Cardiac muscle cell (in vitro differentiated cells and primary cell): ENCODE results near the gene TRUB1. TPM values are rescaled to one million over a fixed set of nuclear protein-coding genes. Genes with fewer than 3 reads are reported as not detected.
"Not testable (repeated sequence)": the region's sequence is repeated elsewhere in the genome, so short reads cannot be mapped to it uniquely, and the experiment has no call there.

Experiments
- DNase-seq, 2 donors: peaks; one replicate each; pipeline versions ENCODE4 v3.0.0 to v3.0.0-alpha.2; 2010 to 2017; ENCODE audit warnings: low read depth in 1 of 2, low spot score in 1 of 2
- H3K27ac ChIP-seq: fragments of 200-600 bp; sonication (generic); 2 replicates; pipeline ENCODE4 v1.5.1; 2016
- H3K27me3 ChIP-seq: fragments of 200-600 bp; sonication (generic); 2 replicates; pipeline ENCODE4 v1.6.0; 2016; ENCODE audit warnings: control low read depth
- H3K36me3 ChIP-seq: fragments of 200-600 bp; sonication (generic); 2 replicates; pipeline ENCODE4 v1.5.1; 2016; ENCODE audit warnings: control low read depth
- H3K4me1 ChIP-seq: fragments of 200-600 bp; sonication (generic); 2 replicates; pipeline ENCODE4 v1.8.1; 2017; ENCODE audit warnings: low read depth, mild to moderate bottlenecking, mixed run types
- H3K4me3 ChIP-seq: fragments of 200-600 bp; sonication (generic); 2 replicates; pipeline ENCODE4 v1.5.1; 2016; ENCODE audit warnings: mild to moderate bottlenecking
- H3K9me3 ChIP-seq: fragments of 200-600 bp; sonication (generic); 2 replicates; pipeline ENCODE4 v1.5.1; 2017; ENCODE audit warnings: low read depth, mild to moderate bottlenecking, control low read depth
- polyA plus RNA-seq: library from polyadenylated mRNA; unstranded; fragments of >200 nt; fragmentation: Nextera tagmentation; extraction: Ambion mirVana; gene quantifications from 2 replicates; pipeline ENCODE4 v1.2.1, GENCODE V29; 2016
- total RNA-seq: library from RNA; depleted of rRNA; stranded (reverse); fragments of >200 nt; gene quantifications from 2 replicates; pipeline ENCODE4 v1.2.3, GENCODE V29; 2016
- TF ChIP-seq, protein P1 (sequence below): IDR thresholded peaks from 2 replicates; pipeline ENCODE4 v1.5.1; 2012; ENCODE audit warnings: low read depth, mild to moderate bottlenecking, low read length

TRUB1 gene
- 16.8 and 18.3 TPM in 2 replicates for total RNA-seq
- 8.4 and 13.8 TPM in 2 replicates for polyA plus RNA-seq

DNA sequence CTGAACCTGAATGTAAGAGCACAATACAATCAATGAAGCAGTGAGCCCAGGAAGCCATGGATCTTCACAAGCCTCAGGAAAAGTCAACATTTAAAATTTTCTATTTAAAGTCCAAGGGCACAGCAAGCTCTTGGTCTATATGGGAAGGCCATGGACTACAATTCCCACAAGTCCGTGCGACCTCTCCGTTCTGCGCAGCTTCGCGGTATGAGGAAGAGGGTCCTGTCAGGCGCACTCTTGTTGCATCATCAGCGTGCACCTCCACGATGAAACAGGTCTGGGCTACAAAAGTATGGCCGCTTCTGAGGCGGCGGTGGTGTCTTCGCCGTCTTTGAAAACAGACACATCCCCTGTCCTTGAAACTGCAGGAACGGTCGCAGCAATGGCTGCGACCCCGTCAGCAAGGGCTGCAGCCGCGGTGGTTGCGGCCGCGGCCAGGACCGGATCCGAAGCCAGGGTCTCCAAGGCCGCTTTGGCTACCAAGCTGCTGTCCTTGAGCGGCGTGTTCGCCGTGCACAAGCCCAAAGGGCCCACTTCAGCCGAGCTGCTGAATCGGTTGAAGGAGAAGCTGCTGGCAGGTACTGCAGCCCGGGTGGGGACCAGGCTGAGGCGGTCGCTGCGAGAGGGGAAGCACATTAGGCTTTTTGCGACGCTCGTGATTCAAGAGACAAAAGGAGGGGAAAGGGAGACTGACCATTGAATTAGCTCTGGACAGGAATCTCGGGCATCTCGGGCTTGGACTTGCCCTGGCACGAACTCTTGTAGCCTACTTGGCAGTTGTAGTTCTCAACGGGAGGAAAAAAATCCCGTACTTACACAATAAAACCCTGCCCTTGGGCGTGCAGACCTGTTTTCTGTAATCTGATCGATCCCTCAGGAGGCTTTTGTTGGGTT, at the start of gene TRUB1:
Gene TRUB1, plus strand, starts transcription at position 234 of the 894 bp plus-strand sequence. Its CDS starts 59 bp downstream, at position 293.
- Histone ChIP-seq H3K27me3 (no peaks in the 10 kb centered on the region), H3K27ac (peak within 1 kb of the TSS; percentile 83), H3K4me3 (peak within 1 kb of the TSS; percentile 84), H3K36me3 (peaks cover 8% of the 10 kb centered on the region), H3K9me3 (no peaks in the 10 kb centered on the region), H3K4me1 (peaks cover 8% of the 10 kb centered on the region)
- TF ChIP-seq, protein P1, sequence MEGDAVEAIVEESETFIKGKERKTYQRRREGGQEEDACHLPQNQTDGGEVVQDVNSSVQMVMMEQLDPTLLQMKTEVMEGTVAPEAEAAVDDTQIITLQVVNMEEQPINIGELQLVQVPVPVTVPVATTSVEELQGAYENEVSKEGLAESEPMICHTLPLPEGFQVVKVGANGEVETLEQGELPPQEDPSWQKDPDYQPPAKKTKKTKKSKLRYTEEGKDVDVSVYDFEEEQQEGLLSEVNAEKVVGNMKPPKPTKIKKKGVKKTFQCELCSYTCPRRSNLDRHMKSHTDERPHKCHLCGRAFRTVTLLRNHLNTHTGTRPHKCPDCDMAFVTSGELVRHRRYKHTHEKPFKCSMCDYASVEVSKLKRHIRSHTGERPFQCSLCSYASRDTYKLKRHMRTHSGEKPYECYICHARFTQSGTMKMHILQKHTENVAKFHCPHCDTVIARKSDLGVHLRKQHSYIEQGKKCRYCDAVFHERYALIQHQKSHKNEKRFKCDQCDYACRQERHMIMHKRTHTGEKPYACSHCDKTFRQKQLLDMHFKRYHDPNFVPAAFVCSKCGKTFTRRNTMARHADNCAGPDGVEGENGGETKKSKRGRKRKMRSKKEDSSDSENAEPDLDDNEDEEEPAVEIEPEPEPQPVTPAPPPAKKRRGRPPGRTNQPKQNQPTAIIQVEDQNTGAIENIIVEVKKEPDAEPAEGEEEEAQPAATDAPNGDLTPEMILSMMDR = no peak
- DNase-seq = peak; percentile 96 to 97

DNA sequence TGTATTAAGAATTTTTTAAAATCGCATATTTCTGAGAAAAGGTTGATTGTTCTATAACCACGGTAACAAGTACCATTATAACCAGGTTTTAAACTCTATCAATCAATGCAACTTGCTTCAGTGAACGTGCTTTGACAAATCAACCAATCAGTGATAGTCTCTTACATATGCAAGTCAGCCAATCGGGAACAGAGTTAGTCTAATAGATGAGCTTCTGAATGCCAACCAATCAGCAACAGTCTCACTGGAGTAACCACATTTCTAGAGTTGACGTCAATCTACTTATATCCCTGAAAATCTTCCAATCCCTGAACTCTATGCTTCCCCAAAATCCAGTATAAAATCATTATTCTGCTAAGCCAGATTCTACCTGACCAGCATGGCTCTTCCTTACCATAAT, 44.7 kb upstream of the TRUB1 start:
- TF ChIP-seq, protein P1 = no peak
- no peaks in the 10 kb centered on the region for H3K4me1 ChIP-seq
- no peak overlapping the region for H3K27ac ChIP-seq
- no peaks in the 10 kb centered on the region for H3K36me3 ChIP-seq
- H3K4me3 ChIP-seq = no peak overlapping the region
- no peaks in the 10 kb centered on the region for H3K27me3 ChIP-seq
- DNase-seq = no peak
- no peaks in the 10 kb centered on the region for H3K9me3 ChIP-seq

GRCh38 chr10:114894911-114895310, 43.1 kb upstream of the TRUB1 start:
- Histone ChIP-seq H3K27ac (no peak overlapping the region), H3K9me3 (no peaks in the 10 kb centered on the region), H3K4me3 (no peak overlapping the region), H3K36me3 (no peaks in the 10 kb centered on the region), H3K4me1 (no peaks in the 10 kb centered on the region), H3K27me3 (no peaks in the 10 kb centered on the region)
- DNase-seq = no peak
- TF ChIP-seq, protein P1 = no peak

GRCh38 chr10:114897011-114897410, 41.0 kb upstream of the TRUB1 start:
- not testable (repeated sequence) for DNase-seq, H3K9me3 ChIP-seq

DNA sequence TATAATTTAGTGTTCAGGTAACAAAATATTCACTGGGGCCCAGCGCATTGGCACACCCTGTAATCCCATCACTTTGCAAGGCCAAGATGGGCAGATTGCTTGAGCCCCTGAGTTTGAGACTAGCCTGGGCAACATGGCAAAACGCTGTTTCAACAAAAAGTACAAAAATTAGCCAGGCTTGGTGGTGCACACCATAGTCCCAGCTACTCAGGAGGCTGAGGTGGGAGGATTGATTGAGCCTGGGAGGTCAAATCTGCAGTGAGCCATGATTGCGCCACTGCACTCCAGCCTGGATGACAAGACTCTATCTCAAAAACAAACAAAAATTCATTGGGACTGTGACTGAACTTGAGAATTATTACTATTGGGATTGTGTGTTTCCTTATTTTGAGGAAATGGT, 40.4 kb upstream of the TRUB1 start:
- H3K27ac ChIP-seq = no peak overlapping the region
- H3K27me3 ChIP-seq = no peaks in the 10 kb centered on the region
- TF ChIP-seq, protein P1 = no peak
- no peaks in the 10 kb centered on the region for H3K4me1 ChIP-seq
- no peak for DNase-seq
- H3K9me3 ChIP-seq = no peaks in the 10 kb centered on the region
- no peaks in the 10 kb centered on the region for H3K36me3 ChIP-seq
- no peak overlapping the region for H3K4me3 ChIP-seq

More at GRCh38 chr10:114897011-114897410, 41.0 kb upstream of the TRUB1 start:
- H3K4me3 ChIP-seq, H3K27me3 ChIP-seq, H3K4me1 ChIP-seq, H3K27ac ChIP-seq, H3K36me3 ChIP-seq: not testable (repeated sequence)

DNA sequence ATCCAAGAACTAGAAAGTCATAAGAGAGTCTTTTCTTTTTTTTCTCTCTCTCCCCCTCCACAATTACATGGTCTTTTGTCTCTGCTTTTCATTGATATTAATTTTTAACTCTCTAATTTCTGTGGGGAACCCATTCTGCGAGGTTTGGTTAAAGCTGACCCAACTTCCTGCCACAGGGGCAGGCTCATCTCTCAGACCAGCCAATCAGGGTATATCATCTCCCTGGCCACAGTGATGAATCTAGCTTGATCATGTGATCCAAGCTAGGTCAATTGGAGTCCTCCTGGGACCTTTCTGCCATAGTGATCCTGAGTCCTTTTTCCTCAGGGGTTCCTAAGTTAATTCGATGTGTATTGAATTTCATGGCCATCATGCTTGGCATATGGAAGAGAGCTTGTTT, 38.0 kb upstream of the TRUB1 start:
- no peak overlapping the region for H3K4me3 ChIP-seq

More for the DNA sequence above, 38.0 kb upstream of the TRUB1 start:
- Histone ChIP-seq H3K27ac (no peak overlapping the region), H3K36me3 (no peaks in the 10 kb centered on the region), H3K9me3 (no peaks in the 10 kb centered on the region), H3K27me3 (no peaks in the 10 kb centered on the region), H3K4me1 (no peaks in the 10 kb centered on the region)
- DNase-seq = no peak
- TF ChIP-seq, protein P1 = no peak
